Neuronal stem cell (in vitro differentiated cells): ENCODE results near the gene SALL4.
"Not testable (repeated sequence)": the region's sequence is repeated elsewhere in the genome, so short reads cannot be mapped to it uniquely, and the experiment has no call there.

Experiments used
- DNase-seq: peaks from one replicate; pipeline ENCODE4 v3.0.0-alpha.2; 2013; ENCODE audit warnings: low spot score
- H2AFZ ChIP-seq: one replicate; pipeline ENCODE4 v1.6.1; 2013; ENCODE audit warnings: mild to moderate bottlenecking, low read length, inconsistent platforms
- H2AK5ac ChIP-seq: 2 replicates; pipeline ENCODE4 v1.6.1; 2013; ENCODE audit warnings: low read depth, mild to moderate bottlenecking, inconsistent platforms, low read length, moderate library complexity, mixed read lengths
- H2BK120ac ChIP-seq: 2 replicates; pipeline ENCODE4 v1.6.1; 2013; ENCODE audit warnings: low read depth, mild to moderate bottlenecking, inconsistent platforms, low read length, moderate library complexity, mixed read lengths
- H2BK12ac ChIP-seq: one replicate; pipeline ENCODE4 v1.6.1; 2013; ENCODE audit warnings: low read length, inconsistent platforms
- H2BK15ac ChIP-seq: 2 replicates; pipeline ENCODE4 v1.6.1; 2013; ENCODE audit warnings: mild to moderate bottlenecking, low read length, inconsistent platforms, mixed read lengths
- H2BK5ac ChIP-seq: one replicate; pipeline ENCODE4 v1.6.1; 2013; ENCODE audit warnings: inconsistent platforms, mild to moderate bottlenecking, low read length, moderate library complexity
- H3K14ac ChIP-seq: one replicate; pipeline ENCODE4 v1.6.1; 2013; ENCODE audit warnings: low read length, inconsistent platforms
- H3K18ac ChIP-seq: 2 replicates; pipeline ENCODE4 v1.6.1; 2013; ENCODE audit warnings: low read length, inconsistent platforms
- H3K23ac ChIP-seq: 2 replicates; pipeline ENCODE4 v1.6.1; 2013; ENCODE audit warnings: low read depth, mild to moderate bottlenecking, mixed read lengths, low read length, inconsistent platforms; ENCODE audit not compliant: poor library complexity
- H3K27ac ChIP-seq: replicated peaks from 3 replicates; pipeline ENCODE4 v1.5.1; 2013; ENCODE audit warnings: low read length, inconsistent platforms
- H3K27me3 ChIP-seq, 3 experiments: 2 replicates each; pipeline ENCODE4 v1.6.1; 2013; ENCODE audit warnings: low read length in 3 of 3, mild to moderate bottlenecking in 2 of 3, inconsistent platforms in 1 of 3, low read depth in 1 of 3, mixed read lengths in 1 of 3, moderate library complexity in 1 of 3; ENCODE audit not compliant: control insufficient read depth in 3 of 3, insufficient read depth in 3 of 3
- H3K36me3 ChIP-seq, 2 donors: replicated peaks in 1 of 2; 2 replicates each; pipeline ENCODE4 v1.6.1; 2013; ENCODE audit warnings: low read length in 2 of 2; ENCODE audit not compliant: control insufficient read depth in 2 of 2, insufficient read depth in 2 of 2
- H3K4ac ChIP-seq: 2 replicates; pipeline ENCODE4 v1.6.1; 2013; ENCODE audit warnings: inconsistent platforms, mild to moderate bottlenecking, low read length, moderate library complexity
- H3K4me1 ChIP-seq, 2 donors: 1 replicate in 1 of 2; 2 replicates in 1 of 2; pipeline ENCODE4 v1.6.1; 2013; ENCODE audit warnings: low read length in 2 of 2, low read depth in 1 of 2; ENCODE audit not compliant: control insufficient read depth in 2 of 2, insufficient read depth in 1 of 2
- H3K4me2 ChIP-seq: one replicate; pipeline ENCODE4 v1.6.1; 2013; ENCODE audit warnings: mild to moderate bottlenecking, low read length, inconsistent platforms; ENCODE audit not compliant: insufficient read depth, poor library complexity, severe bottlenecking
- H3K4me3 ChIP-seq, 2 donors: 2 replicates each; pipeline ENCODE4 v1.5.1; 2013; ENCODE audit warnings: low read length in 2 of 2, mild to moderate bottlenecking in 2 of 2, inconsistent platforms in 1 of 2, moderate library complexity in 1 of 2
- H3K79me1 ChIP-seq: one replicate; pipeline ENCODE4 v1.6.1; 2013; ENCODE audit warnings: low read depth, mild to moderate bottlenecking, inconsistent platforms, low read length, moderate library complexity
- H3K9ac ChIP-seq: one replicate; pipeline ENCODE4 v1.6.1; 2013; ENCODE audit warnings: mild to moderate bottlenecking, low read depth, low read length, inconsistent platforms; ENCODE audit not compliant: poor library complexity
- H3K9me3 ChIP-seq, 2 donors: replicated peaks in 1 of 2; 2 replicates each; pipeline versions ENCODE3 to v1.6.1; 2013; ENCODE audit warnings: low read length in 2 of 2, mild to moderate bottlenecking in 2 of 2, inconsistent platforms in 1 of 2, low read depth in 1 of 2, mixed read lengths in 1 of 2, moderate library complexity in 1 of 2; ENCODE audit not compliant: control insufficient read depth in 2 of 2, insufficient read depth in 1 of 2
- H4K8ac ChIP-seq: one replicate; pipeline ENCODE4 v1.6.1; 2013; ENCODE audit warnings: low read depth, mild to moderate bottlenecking, inconsistent platforms, low read length, moderate library complexity
- H4K91ac ChIP-seq: one replicate; pipeline ENCODE4 v1.6.1; 2013; ENCODE audit warnings: low read length, low read depth, mild to moderate bottlenecking, inconsistent platforms; ENCODE audit not compliant: poor library complexity
- WGBS, 2 donors: extraction: QIAGEN DNeasy Blood & Tissue Kit; methylation state at CpG; one replicate each; pipeline ENCODE4 v1.1.7; 2013; ENCODE audit warnings: missing lambda C conversion rate in 2 of 2, mixed read lengths in 1 of 2; ENCODE audit not compliant: insufficient read length in 2 of 2, insufficient replicate concordance in 1 of 2; ENCODE audit errors: extremely low coverage in 2 of 2; 5-methylcytosine and 5-hydroxymethylcytosine counted together

SALL4 gene

GRCh38 chr20:51788822-51789221, 13.5 kb downstream of the SALL4 start:
- Histone ChIP-seq H2BK5ac (no peak overlapping the region), H3K36me3 (peaks cover 66 to 99% of the 10 kb centered on the region in 2 donors)
- WGBS, 2 donors, result no CpG with 5 or more reads among the region's 14 CpGs

GRCh38 chr20:51784299-51784698, 18.0 kb downstream of the SALL4 start:
- Histone ChIP-seq H3K14ac (no peak overlapping the region), H2AFZ (no peak overlapping the region), H4K8ac (no peak overlapping the region), H2BK15ac (no peak overlapping the region), H3K4me3 (no peak overlapping the region), H3K4me1 (no peaks in the 10 kb centered on the region), H3K79me1 (peaks cover 2% of the 10 kb centered on the region), H3K4ac (no peak overlapping the region), H3K27me3 (no peaks in the 10 kb centered on the region), H2BK120ac (no peak overlapping the region), H3K36me3 (peaks cover 68 to 99% of the 10 kb centered on the region in 2 donors), H4K91ac (no peak overlapping the region), H3K18ac (no peak overlapping the region), H2BK5ac (no peak overlapping the region), H2BK12ac (no peak overlapping the region), H3K4me2 (no peak overlapping the region), H3K27ac (no peak overlapping the region), H3K9ac (no peak overlapping the region), H3K23ac (no peak overlapping the region), H2AK5ac (no peak overlapping the region), H3K9me3 (peaks cover 4 to 26% of the 10 kb centered on the region in 2 donors)
- no CpG with 5 or more reads among the region's 15 CpGs for WGBS, 2 donors
- no peak for DNase-seq

More at GRCh38 chr20:51788822-51789221, 13.5 kb downstream of the SALL4 start:
- no peak overlapping the region for H3K4me2 ChIP-seq
- no peak overlapping the region for H4K91ac ChIP-seq
- H3K4me3 ChIP-seq, result no peak overlapping the region
- H4K8ac ChIP-seq, result no peak overlapping the region
- H3K23ac ChIP-seq, result no peak overlapping the region
- no peak overlapping the region for H3K14ac ChIP-seq
- H2BK15ac ChIP-seq, result no peak overlapping the region
- no peaks in the 10 kb centered on the region for H3K27me3 ChIP-seq
- no peak overlapping the region for H3K9ac ChIP-seq
- peaks cover 0 to 4% of the 10 kb centered on the region in 2 donors for H3K4me1 ChIP-seq
- no peak overlapping the region for H2AK5ac ChIP-seq
- no peak for DNase-seq
- no peak overlapping the region for H3K27ac ChIP-seq
- H3K18ac ChIP-seq, result no peak overlapping the region
- H2BK120ac ChIP-seq, result no peak overlapping the region
- no peaks in the 10 kb centered on the region for H3K9me3 ChIP-seq
- no peak overlapping the region for H2AFZ ChIP-seq
- no peak overlapping the region for H3K4ac ChIP-seq
- no peak overlapping the region for H2BK12ac ChIP-seq
- H3K79me1 ChIP-seq, result peaks cover 20% of the 10 kb centered on the region

- not testable (repeated sequence) for H3K4me3 ChIP-seq, H2BK15ac ChIP-seq, H3K4me1 ChIP-seq, H2BK5ac ChIP-seq, H3K18ac ChIP-seq, H2AK5ac ChIP-seq, H3K27me3 ChIP-seq, H3K79me1 ChIP-seq, H4K8ac ChIP-seq, H4K91ac ChIP-seq, H2BK12ac ChIP-seq, H3K9ac ChIP-seq, H2BK120ac ChIP-seq, H3K4ac ChIP-seq, DNase-seq, H3K23ac ChIP-seq, H3K14ac ChIP-seq, H2AFZ ChIP-seq, H3K4me2 ChIP-seq, H3K27ac ChIP-seq
- no CpG with 5 or more reads among the region's 4 CpGs for WGBS, 2 donors
- H3K36me3 ChIP-seq, result peaks cover 31 to 42% of the 10 kb centered on the region in 2 donors
- peaks cover 5 to 34% of the 10 kb centered on the region in 2 donors for H3K9me3 ChIP-seq
Observed at GRCh38 chr20:51778229-51778759, 24.0 kb downstream of the SALL4 start.

- Histone ChIP-seq H3K9ac (no peak overlapping the region), H2BK5ac (no peak overlapping the region), H3K4me3 (no peak overlapping the region), H2BK120ac (no peak overlapping the region), H3K9me3 (peaks cover 3 to 18% of the 10 kb centered on the region in 2 donors), H4K8ac (no peak overlapping the region), H3K4me1 (no peaks in the 10 kb centered on the region), H3K79me1 (no peaks in the 10 kb centered on the region), H2BK12ac (no peak overlapping the region), H3K18ac (no peak overlapping the region), H3K36me3 (peaks cover 5 to 12% of the 10 kb centered on the region in 2 donors), H3K4ac (no peak overlapping the region), H3K27ac (no peak overlapping the region), H3K14ac (no peak overlapping the region), H3K4me2 (no peak overlapping the region), H4K91ac (no peak overlapping the region), H2AFZ (no peak overlapping the region), H2BK15ac (no peak overlapping the region), H2AK5ac (no peak overlapping the region), H3K27me3 (no peaks in the 10 kb centered on the region), H3K23ac (no peak overlapping the region)
- WGBS, 2 donors, result no CpG with 5 or more reads among the region's 1 CpG
- no peak for DNase-seq
Observed at GRCh38 chr20:51775241-51775640, 27.1 kb downstream of the SALL4 start.
